Tibial artery (tissue), 4 donors: ENCODE results near the gene NMRAL1.

ENCODE experiments used
- DNase-seq, 2 donors: peaks; one replicate each; pipeline ENCODE4 v3.0.0-alpha.2; 2019
- H3K27ac ChIP-seq, 2 donors: fragments of 200-600 bp; sonication (generic) in 1 of 2; 1 replicate in 1 of 2; 2 replicates in 1 of 2; pipeline ENCODE4 v1.5.1; 2018 to 2019; ENCODE audit warnings: mild to moderate bottlenecking in 1 of 2
- H3K27me3 ChIP-seq, 2 donors: fragments of 200-600 bp; sonication (generic) in 1 of 2; one replicate each; pipeline versions ENCODE4 v1.5.1 to v1.6.0; 2016 to 2019
- H3K36me3 ChIP-seq, 3 donors: fragments of 200-600 bp; sonication (generic) in 2 of 3; one replicate each; pipeline ENCODE4 v1.5.1; 2016 to 2019; ENCODE audit warnings: mild to moderate bottlenecking in 2 of 3
- H3K4me1 ChIP-seq, 4 donors: fragments of 200-600 bp; sonication (generic) in 2 of 4; 1 replicate in 3 of 4; 2 replicates in 1 of 4; pipeline ENCODE4 v1.5.1; 2016 to 2019
- H3K4me3 ChIP-seq, 2 donors: fragments of 200-600 bp; sonication (generic) in 1 of 2; 1 replicate in 1 of 2; 2 replicates in 1 of 2; pipeline ENCODE4 v1.5.1; 2018 to 2019; ENCODE audit warnings: mild to moderate bottlenecking in 2 of 2
- H3K9me3 ChIP-seq, 3 donors: fragments of 200-600 bp; sonication (generic) in 1 of 3; one replicate each; pipeline ENCODE4 v1.5.1; 2016 to 2019
- intact Hi-C: fragments of 100-400 bp; cut with DNase I; formaldehyde crosslinking; loops from one replicate; pipeline ENCODE4 v1.15.0; 2023; ENCODE audit warnings: low total_unique reads
- TF ChIP-seq, protein P1 (sequence below), 2 experiments: fragments of 200-600 bp in 1 of 2; fragments of 450-650 bp in 1 of 2; IDR thresholded peaks; one replicate each; pipeline ENCODE4 v1.5.1; 2017 to 2019; ENCODE audit warnings: antibody characterized with exemption in 2 of 2, mild to moderate bottlenecking in 1 of 2, moderate library complexity in 1 of 2

The NMRAL1 gene

DNA sequence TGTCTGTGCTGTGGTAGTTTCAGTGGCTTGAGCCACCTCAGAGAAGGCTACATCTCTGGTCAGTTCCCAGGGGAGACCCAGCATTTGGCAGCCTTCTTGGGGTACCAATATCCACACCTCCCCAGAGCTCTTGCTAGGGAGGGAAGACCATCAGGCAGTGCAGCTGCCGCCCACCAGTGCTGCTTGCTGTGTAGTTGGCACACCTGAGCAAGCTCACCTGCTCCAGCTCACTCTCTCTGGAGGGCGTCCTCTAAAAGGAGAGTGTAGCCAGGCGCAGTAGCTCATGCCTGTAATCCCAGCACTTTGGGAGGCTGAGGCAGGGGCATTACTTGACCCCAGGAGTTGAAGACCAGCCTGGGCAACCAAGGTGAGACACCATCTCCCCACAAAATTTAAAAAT, 34.4 kb upstream of the NMRAL1 start:
- intact Hi-C loops = loop anchor here (5.0 kb wide), 1 partner anchor 43 kb away; no protein-coding TSS in a partner anchor
- TF ChIP-seq, protein P1, sequence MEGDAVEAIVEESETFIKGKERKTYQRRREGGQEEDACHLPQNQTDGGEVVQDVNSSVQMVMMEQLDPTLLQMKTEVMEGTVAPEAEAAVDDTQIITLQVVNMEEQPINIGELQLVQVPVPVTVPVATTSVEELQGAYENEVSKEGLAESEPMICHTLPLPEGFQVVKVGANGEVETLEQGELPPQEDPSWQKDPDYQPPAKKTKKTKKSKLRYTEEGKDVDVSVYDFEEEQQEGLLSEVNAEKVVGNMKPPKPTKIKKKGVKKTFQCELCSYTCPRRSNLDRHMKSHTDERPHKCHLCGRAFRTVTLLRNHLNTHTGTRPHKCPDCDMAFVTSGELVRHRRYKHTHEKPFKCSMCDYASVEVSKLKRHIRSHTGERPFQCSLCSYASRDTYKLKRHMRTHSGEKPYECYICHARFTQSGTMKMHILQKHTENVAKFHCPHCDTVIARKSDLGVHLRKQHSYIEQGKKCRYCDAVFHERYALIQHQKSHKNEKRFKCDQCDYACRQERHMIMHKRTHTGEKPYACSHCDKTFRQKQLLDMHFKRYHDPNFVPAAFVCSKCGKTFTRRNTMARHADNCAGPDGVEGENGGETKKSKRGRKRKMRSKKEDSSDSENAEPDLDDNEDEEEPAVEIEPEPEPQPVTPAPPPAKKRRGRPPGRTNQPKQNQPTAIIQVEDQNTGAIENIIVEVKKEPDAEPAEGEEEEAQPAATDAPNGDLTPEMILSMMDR (IDR thresholded peaks at IDR 0.05) = no peak

DNA sequence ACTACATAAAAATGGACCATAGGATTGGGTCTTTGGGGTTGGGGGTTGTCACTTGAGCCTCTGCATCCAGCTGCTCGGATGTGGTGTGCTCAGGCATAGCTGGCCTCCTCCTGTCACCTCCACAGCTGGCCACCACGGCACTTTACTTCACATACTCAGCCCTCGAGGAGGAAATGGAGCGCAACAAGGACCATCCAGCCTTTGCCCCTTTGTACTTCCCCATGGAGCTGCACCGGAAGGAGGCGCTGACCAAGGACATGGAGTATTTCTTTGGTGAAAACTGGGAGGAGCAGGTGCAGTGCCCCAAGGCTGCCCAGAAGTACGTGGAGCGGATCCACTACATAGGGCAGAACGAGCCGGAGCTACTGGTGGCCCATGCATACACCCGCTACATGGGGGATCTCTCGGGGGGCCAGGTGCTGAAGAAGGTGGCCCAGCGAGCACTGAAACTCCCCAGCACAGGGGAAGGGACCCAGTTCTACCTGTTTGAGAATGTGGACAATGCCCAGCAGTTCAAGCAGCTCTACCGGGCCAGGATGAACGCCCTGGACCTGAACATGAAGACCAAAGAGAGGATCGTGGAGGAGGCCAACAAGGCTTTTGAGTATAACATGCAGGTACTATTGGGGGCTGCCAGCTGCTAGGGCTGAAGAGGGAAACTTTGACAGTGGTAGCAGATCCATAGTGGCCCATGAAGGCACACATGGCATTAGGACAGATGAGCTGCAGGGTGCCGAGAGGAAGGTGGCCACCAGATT, 33.3 kb upstream of the NMRAL1 start:
- Histone ChIP-seq H3K36me3 (peaks cover 34 to 65% (median 57%) of the 10 kb centered on the region in 3 donors), H3K4me1 (peaks cover 0 to 3% (median 0%) of the 10 kb centered on the region in 4 donors), H3K4me3 (no peak overlapping the region), H3K27me3 (no peaks in the 10 kb centered on the region), H3K9me3 (no peaks in the 10 kb centered on the region), H3K27ac (no peak overlapping the region)
- TF ChIP-seq, protein P1 (IDR thresholded peaks at IDR 0.05) = no peak
- no peak for DNase-seq
- intact Hi-C loops = loop anchor here (5.0 kb wide), 1 partner anchor 45 kb away; no protein-coding TSS in a partner anchor

More for the DNA sequence above, 34.4 kb upstream of the NMRAL1 start:
- H3K9me3 ChIP-seq = no peaks in the 10 kb centered on the region
- no peak overlapping the region for H3K4me3 ChIP-seq
- no peak overlapping the region for H3K27ac ChIP-seq
- no peaks in the 10 kb centered on the region for H3K27me3 ChIP-seq
- H3K4me1 ChIP-seq = peaks cover 0 to 3% (median under 1%) of the 10 kb centered on the region in 4 donors
- no peak for DNase-seq
- H3K36me3 ChIP-seq = peaks cover 36 to 75% (median 67%) of the 10 kb centered on the region in 3 donors

DNA sequence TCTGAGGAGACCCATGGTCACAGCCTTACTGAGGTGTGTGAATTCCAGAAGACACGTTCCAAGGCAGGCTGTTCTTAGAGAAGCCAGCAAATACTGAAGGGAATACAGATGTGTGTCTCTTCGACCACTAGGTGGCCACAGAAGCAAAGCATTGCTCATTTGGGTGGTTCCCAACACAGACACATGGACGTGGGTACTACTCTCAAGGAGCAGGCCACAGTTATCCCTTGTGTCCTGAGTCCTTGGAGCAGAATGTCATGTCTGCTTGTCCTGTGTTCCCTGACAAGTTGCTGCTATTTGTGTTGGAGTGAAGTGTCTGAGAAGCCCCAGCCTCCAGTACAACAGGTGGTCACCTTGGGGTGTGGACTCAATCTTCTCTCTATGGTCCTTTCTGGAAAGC, 32.0 kb upstream of the NMRAL1 start:
- H3K27ac ChIP-seq = no peak overlapping the region
- intact Hi-C loops = loop anchor here (5.0 kb wide), 1 partner anchor 46 kb away; no protein-coding TSS in a partner anchor
- H3K27me3 ChIP-seq = no peaks in the 10 kb centered on the region
- TF ChIP-seq, protein P1 (IDR thresholded peaks at IDR 0.05) = peak; percentile 69 to 83
- DNase-seq = peak; percentile 42 to 77
- H3K36me3 ChIP-seq = peaks cover 26 to 52% (median 44%) of the 10 kb centered on the region in 3 donors
- H3K4me1 ChIP-seq = peaks cover 0 to 5% (median 3%) of the 10 kb centered on the region in 4 donors
- no peak overlapping the region for H3K4me3 ChIP-seq
- no peaks in the 10 kb centered on the region for H3K9me3 ChIP-seq

DNA sequence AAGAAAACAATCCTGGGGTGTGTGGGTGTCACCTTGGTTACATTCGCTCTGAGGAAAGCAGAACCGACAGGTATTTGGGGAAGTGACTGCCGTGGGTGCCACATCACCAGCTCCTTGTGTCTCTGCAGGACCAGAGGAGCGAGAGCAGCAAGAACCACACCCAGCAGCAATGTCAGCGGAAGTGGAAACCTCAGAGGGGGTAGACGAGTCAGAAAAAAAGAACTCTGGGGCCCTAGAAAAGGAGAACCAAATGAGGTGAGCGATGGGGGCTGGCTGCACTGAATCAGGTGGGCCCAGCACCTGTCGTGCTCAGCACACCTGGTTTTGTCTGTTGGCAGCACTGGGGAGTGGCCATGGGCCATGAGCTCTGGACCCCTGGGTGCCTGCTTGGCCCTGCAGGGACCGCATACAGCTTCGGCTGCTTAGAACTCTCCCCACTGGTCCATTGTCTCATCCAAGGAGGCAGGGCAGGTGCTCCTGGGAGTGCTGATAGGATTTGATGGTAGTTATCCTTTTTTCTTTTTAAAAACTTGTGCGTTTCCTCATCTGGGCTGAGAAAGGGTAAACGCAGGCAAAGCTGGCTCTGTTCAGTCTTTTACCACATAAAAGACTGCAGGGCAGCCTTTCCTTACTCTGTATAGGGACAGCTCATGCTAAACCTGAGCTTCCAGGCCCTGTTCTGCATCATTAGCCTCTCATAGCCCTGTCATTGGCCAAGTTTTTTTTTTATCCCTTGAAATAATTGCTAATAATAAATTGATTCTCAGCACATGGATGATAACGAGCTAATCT, 31.1 kb upstream of the NMRAL1 start:
- no peaks in the 10 kb centered on the region for H3K27me3 ChIP-seq
- peaks cover 26 to 43% (median 36%) of the 10 kb centered on the region in 3 donors for H3K36me3 ChIP-seq
- H3K4me1 ChIP-seq = peaks cover 0 to 13% (median 7%) of the 10 kb centered on the region in 4 donors
- no peak overlapping the region for H3K27ac ChIP-seq
- intact Hi-C loops = loop anchor here (5.0 kb wide), 1 partner anchor 47 kb away; no protein-coding TSS in a partner anchor
- TF ChIP-seq, protein P1 (IDR thresholded peaks at IDR 0.05) = no peak
- no peak for DNase-seq
- no peak overlapping the region for H3K4me3 ChIP-seq
- H3K9me3 ChIP-seq = no peaks in the 10 kb centered on the region

DNA sequence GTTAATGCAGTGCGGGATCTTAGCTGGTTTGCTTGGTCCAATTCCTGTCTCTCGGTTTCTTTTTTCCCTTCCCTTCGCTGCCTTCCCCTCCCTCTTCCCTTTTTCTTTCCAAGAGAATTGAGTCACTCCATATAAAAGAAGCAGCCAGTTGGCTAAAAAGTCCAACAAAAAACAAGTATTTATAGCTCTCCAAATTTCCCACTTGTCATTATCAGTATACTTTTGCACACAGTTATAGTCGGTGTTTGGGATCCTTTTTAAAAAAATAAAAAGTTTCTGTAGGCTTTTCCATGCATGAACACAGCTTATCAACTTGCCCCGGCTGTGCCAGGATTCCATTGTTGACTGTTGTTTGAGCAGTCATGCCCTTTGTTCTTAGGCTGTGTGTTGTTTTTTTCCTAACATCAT, 26.6 kb upstream of the NMRAL1 start:
- H3K27me3 ChIP-seq = no peaks in the 10 kb centered on the region
- peak overlapping the region; percentile 60 for H3K27ac ChIP-seq
- intact Hi-C loops = no loop called here
- peaks cover 0 to 21% (median 14%) of the 10 kb centered on the region in 4 donors for H3K4me1 ChIP-seq
- H3K36me3 ChIP-seq = peaks cover 0 to 17% (median 9%) of the 10 kb centered on the region in 3 donors
- TF ChIP-seq, protein P1 (IDR thresholded peaks at IDR 0.05) = no peak
- no peak for DNase-seq
- no peaks in the 10 kb centered on the region for H3K9me3 ChIP-seq
- H3K4me3 ChIP-seq = peak overlapping the region; percentile 22 to 36
